ENCODE data around the gene SKOR2. TPM values are rescaled to one million over a fixed set of nuclear protein-coding genes. Genes with fewer than 3 reads are reported as not detected.

SKOR2 gene
- total and polyA plus RNA-seq, 9 donors = 0.01 TPM; not detected in 8

DNA sequence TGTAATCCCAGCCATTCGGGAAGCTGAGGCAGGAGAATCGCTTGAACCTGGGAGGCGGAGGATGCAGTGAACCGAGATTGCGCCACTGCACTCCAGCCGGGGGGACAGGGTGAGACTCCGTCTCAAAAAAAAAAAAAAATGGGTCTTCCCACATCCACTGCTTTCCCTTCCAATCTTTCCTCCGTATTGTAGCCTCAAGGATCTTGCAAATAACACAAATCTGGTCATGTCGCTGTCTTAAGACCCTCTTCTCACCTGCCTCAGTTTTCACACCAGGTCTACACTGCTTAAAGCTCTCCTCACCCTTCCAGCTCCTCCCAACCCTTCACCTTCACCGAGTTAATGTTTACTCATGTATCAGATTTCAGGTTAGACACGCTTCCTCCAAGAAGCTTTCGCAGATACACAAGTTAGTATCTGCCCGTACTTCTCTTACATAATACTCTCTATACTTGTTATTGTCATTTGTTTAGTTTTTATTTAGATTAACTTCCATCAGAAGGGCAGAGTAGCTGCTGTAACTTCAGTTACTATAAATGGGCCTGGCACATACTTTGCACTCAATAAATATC lies 76.8 kb downstream of the SKOR2 start:
- H3K27me3 ChIP-seq = no peaks in the 10 kb centered on the region
- H3K9me3 ChIP-seq = no peaks in the 10 kb centered on the region
- peaks cover 10% of the 10 kb centered on the region for H3K4me1 ChIP-seq (ENCODE audit: insufficient read depth)
- TF ChIP-seq EP300 (IDR thresholded peaks at IDR 0.05) = no peak
- no peak for TF ChIP-seq POLR2A (IDR thresholded peaks at IDR 0.05)
- TF ChIP-seq, protein P1, sequence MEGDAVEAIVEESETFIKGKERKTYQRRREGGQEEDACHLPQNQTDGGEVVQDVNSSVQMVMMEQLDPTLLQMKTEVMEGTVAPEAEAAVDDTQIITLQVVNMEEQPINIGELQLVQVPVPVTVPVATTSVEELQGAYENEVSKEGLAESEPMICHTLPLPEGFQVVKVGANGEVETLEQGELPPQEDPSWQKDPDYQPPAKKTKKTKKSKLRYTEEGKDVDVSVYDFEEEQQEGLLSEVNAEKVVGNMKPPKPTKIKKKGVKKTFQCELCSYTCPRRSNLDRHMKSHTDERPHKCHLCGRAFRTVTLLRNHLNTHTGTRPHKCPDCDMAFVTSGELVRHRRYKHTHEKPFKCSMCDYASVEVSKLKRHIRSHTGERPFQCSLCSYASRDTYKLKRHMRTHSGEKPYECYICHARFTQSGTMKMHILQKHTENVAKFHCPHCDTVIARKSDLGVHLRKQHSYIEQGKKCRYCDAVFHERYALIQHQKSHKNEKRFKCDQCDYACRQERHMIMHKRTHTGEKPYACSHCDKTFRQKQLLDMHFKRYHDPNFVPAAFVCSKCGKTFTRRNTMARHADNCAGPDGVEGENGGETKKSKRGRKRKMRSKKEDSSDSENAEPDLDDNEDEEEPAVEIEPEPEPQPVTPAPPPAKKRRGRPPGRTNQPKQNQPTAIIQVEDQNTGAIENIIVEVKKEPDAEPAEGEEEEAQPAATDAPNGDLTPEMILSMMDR (IDR thresholded peaks at IDR 0.05) = no peak
- H3K27ac ChIP-seq = no peak overlapping the region
- no peak for DNase-seq
- intact Hi-C loops (cut with DNase I) = no loop called here
- no peaks in the 10 kb centered on the region for H3K36me3 ChIP-seq
- 79 to 81% (median 79%) methylated on average over 13 of the region's 13 CpGs for WGBS, 3 donors
- peak overlapping the region; percentile 99 for H3K4me3 ChIP-seq

DNA sequence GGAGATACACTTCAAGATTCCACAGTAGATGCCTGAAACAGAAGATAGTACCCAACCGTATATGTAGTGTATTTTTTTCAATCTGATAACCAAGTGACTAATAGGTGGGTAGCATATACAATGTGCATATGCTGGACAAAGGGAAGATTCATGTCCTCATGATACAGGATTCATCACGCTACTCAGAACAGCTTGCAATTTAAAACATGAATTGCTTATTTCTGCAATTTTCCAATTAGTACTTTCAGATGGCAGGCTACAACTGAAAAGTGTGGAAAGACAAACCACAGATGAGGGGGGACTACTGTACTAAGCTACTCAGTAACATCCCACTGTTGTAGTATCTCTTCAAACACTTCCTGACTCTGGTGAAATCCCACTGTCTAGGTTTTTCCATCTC lies 79.0 kb downstream of the SKOR2 start:
- Histone ChIP-seq H3K4me1 (ENCODE audit: insufficient read depth) (peaks cover 10% of the 10 kb centered on the region), H3K4me3 (no peak overlapping the region), H3K27ac (no peak overlapping the region), H3K9me3 (no peaks in the 10 kb centered on the region), H3K27me3 (peaks cover 2% of the 10 kb centered on the region), H3K36me3 (no peaks in the 10 kb centered on the region)
- intact Hi-C loops (cut with DNase I) = no loop called here
- no peak for DNase-seq
- WGBS, 3 donors = 78 to 81% (median 81%) methylated on average over 2 of the region's 2 CpGs
- TF ChIP-seq POLR2A (IDR thresholded peaks at IDR 0.05) (no peak), EP300 (IDR thresholded peaks at IDR 0.05) (no peak)
- TF ChIP-seq, protein P1 (IDR thresholded peaks at IDR 0.05) = no peak

DNA sequence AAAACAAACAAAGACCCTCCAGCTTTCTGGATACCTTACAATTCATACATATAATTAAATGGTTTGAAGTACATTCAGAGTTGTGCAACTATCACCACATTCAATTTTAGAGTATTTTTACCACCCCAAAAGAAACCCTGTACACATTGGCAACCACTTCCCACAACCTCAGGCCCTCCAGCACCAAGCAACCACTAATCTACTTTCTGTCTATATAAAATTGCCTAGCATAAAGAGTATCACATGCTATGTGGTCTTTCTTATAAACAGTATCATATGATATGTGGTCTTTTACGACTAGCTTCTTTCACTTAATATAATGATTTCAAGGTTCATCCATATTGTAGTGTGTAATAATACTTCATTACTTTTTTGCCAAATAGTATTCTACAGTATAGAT lies 82.5 kb downstream of the SKOR2 start:
- H3K36me3 ChIP-seq = no peaks in the 10 kb centered on the region
- 77 to 95% (median 85%) methylated on average over 1 of the region's 1 CpG for WGBS, 3 donors
- no peaks in the 10 kb centered on the region for H3K9me3 ChIP-seq
- H3K27ac ChIP-seq = no peak overlapping the region
- DNase-seq = no peak
- peaks cover 2% of the 10 kb centered on the region for H3K27me3 ChIP-seq
- no peak overlapping the region for H3K4me3 ChIP-seq
- intact Hi-C loops (cut with DNase I) = no loop called here
- no peak for TF ChIP-seq EP300 (IDR thresholded peaks at IDR 0.05)
- no peak for TF ChIP-seq POLR2A (IDR thresholded peaks at IDR 0.05)
- TF ChIP-seq, protein P1 (IDR thresholded peaks at IDR 0.05) = no peak
- peaks cover 5% of the 10 kb centered on the region for H3K4me1 ChIP-seq (ENCODE audit: insufficient read depth)

GRCh38 chr18:47168509-47168908 lies 83.0 kb downstream of the SKOR2 start:
- TF ChIP-seq EP300 (IDR thresholded peaks at IDR 0.05) = no peak
- TF ChIP-seq POLR2A (IDR thresholded peaks at IDR 0.05) = no peak
- no peaks in the 10 kb centered on the region for H3K9me3 ChIP-seq
- intact Hi-C loops (cut with DNase I) = no loop called here
- no peaks in the 10 kb centered on the region for H3K36me3 ChIP-seq
- H3K4me3 ChIP-seq = no peak overlapping the region
- H3K27ac ChIP-seq = no peak overlapping the region
- peaks cover 2% of the 10 kb centered on the region for H3K27me3 ChIP-seq
- H3K4me1 ChIP-seq (ENCODE audit: insufficient read depth) = peaks cover 5% of the 10 kb centered on the region
- no peak for DNase-seq

- intact Hi-C loops (cut with DNase I) = no loop called here
- Histone ChIP-seq H3K27me3 (peaks cover 2% of the 10 kb centered on the region), H3K9me3 (no peaks in the 10 kb centered on the region), H3K4me3 (no peak overlapping the region), H3K4me1 (ENCODE audit: insufficient read depth) (peaks cover 2% of the 10 kb centered on the region), H3K27ac (no peak overlapping the region), H3K36me3 (no peaks in the 10 kb centered on the region)
- WGBS, 3 donors = 59 to 79% (median 69%) methylated on average over 2 of the region's 2 CpGs
- TF ChIP-seq, protein P1 (IDR thresholded peaks at IDR 0.05) = no peak
- no peak for TF ChIP-seq EP300 (IDR thresholded peaks at IDR 0.05)
- no peak for TF ChIP-seq POLR2A (IDR thresholded peaks at IDR 0.05)
- no peak for DNase-seq
Observed at GRCh38 chr18:47166294-47166693, 85.2 kb downstream of the SKOR2 start.

All from ovary (tissue), 9 donors.